Gastroesophageal sphincter (tissue), 3 donors: ENCODE results near the gene DPH6.

ENCODE experiments used
- CTCF ChIP-seq, 4 experiments: fragments of 200-600 bp in 2 of 4; fragments of 450-650 bp in 2 of 4; sonication (generic) in 1 of 4; IDR thresholded peaks; one replicate each; pipeline ENCODE4 v1.5.1; 2017 to 2019; ENCODE audit warnings: antibody characterized with exemption in 4 of 4, mild to moderate bottlenecking in 2 of 4, moderate library complexity in 2 of 4
- EP300 ChIP-seq: sonication (generic); formaldehyde crosslinking; IDR thresholded peaks from one replicate; pipeline ENCODE4 v1.6.1; 2017; ENCODE audit warnings: antibody characterized with exemption, mild to moderate bottlenecking
- POLR2A ChIP-seq, 2 donors: fragments of 450-650 bp; IDR thresholded peaks; one replicate each; pipeline ENCODE4 v1.6.1; 2017; ENCODE audit warnings: antibody characterized with exemption in 2 of 2, mild to moderate bottlenecking in 2 of 2, moderate library complexity in 1 of 2

- no peak for TF ChIP-seq CTCF (IDR thresholded peaks at IDR 0.05)
- no peak for TF ChIP-seq POLR2A (IDR thresholded peaks at IDR 0.05)
- no peak for TF ChIP-seq EP300
Observed at GRCh38 chr15:35486296-35486695, 59.7 kb downstream of the DPH6 start.
